Measurements from ENCODE around the gene OXSR1.

GRCh38 chr3:38281895-38282686, 116.8 kb downstream of the OXSR1 start, which contains the start of gene SLC22A14:
- TF ChIP-seq CTCF (IDR thresholded peaks at IDR 0.05; ENCODE audit: low read depth, low read length, missing input control) = no peak
- TF ChIP-seq SP1 (IDR thresholded peaks at IDR 0.05) = no peak
- TF ChIP-seq, protein P1, sequence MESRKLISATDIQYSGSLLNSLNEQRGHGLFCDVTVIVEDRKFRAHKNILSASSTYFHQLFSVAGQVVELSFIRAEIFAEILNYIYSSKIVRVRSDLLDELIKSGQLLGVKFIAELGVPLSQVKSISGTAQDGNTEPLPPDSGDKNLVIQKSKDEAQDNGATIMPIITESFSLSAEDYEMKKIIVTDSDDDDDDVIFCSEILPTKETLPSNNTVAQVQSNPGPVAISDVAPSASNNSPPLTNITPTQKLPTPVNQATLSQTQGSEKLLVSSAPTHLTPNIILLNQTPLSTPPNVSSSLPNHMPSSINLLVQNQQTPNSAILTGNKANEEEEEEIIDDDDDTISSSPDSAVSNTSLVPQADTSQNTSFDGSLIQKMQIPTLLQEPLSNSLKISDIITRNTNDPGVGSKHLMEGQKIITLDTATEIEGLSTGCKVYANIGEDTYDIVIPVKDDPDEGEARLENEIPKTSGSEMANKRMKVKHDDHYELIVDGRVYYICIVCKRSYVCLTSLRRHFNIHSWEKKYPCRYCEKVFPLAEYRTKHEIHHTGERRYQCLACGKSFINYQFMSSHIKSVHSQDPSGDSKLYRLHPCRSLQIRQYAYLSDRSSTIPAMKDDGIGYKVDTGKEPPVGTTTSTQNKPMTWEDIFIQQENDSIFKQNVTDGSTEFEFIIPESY (IDR thresholded peaks at IDR 0.05) = no peak
- no peak for TF ChIP-seq TAF1 (conservative IDR thresholded peaks at IDR 0.05)

All from liver (tissue), 3 donors.